Thoracic aorta (tissue), 2 donors: ENCODE results near the gene GOLPH3L. TPM values are rescaled to one million over a fixed set of nuclear protein-coding genes. Genes with fewer than 3 reads are reported as not detected.
A peak's percentile ranks its signal among the peaks of the same experiment; 100 is the strongest.

ENCODE experiments used
- ATAC-seq: fragments of 150-250 bp; one replicate; pipeline ENCODE4 v1.8.0; 2017; ENCODE audit warnings: low read depth; ENCODE audit not compliant: insufficient number of reproducible peaks, low FRiP score
- DNase-seq: peaks from one replicate; pipeline ENCODE4 v3.0.0-alpha.2; 2020; ENCODE audit warnings: low spot score
- H3K27ac ChIP-seq, 2 donors: fragments of 200-600 bp; sonication (generic); 1 replicate in 1 of 2; 2 replicates in 1 of 2; pipeline ENCODE4 v1.5.1; 2016; ENCODE audit warnings: mild to moderate bottlenecking in 2 of 2, moderate library complexity in 2 of 2
- H3K27me3 ChIP-seq: fragments of 200-600 bp; sonication (generic); replicated peaks from 2 replicates; pipeline ENCODE4 v1.6.0; 2016; ENCODE audit warnings: mild to moderate bottlenecking; ENCODE audit not compliant: insufficient read depth
- H3K36me3 ChIP-seq: fragments of 200-600 bp; sonication (generic); one replicate; pipeline ENCODE4 v1.5.1; 2016
- H3K4me1 ChIP-seq, 2 donors: fragments of 200-600 bp; sonication (generic); 1 replicate in 1 of 2; 2 replicates in 1 of 2; pipeline versions ENCODE4 v1.5.1 to v1.6.0; 2016; ENCODE audit warnings: low read depth in 2 of 2, mild to moderate bottlenecking in 1 of 2; ENCODE audit not compliant: control insufficient read depth in 1 of 2
- H3K4me3 ChIP-seq: fragments of 200-600 bp; sonication (generic); 2 replicates; pipeline ENCODE4 v1.5.1; 2016; ENCODE audit warnings: mild to moderate bottlenecking
- H3K9me3 ChIP-seq: fragments of 200-600 bp; sonication (generic); 2 replicates; pipeline ENCODE4 v1.5.1; 2016
- CTCF ChIP-seq: fragments of 200-600 bp; sonication (generic); IDR thresholded peaks from one replicate; pipeline ENCODE4 v1.5.1; 2019; ENCODE audit warnings: antibody characterized with exemption
- total RNA-seq, 2 donors: library from RNA; depleted of rRNA; stranded (reverse); fragments of >200 nt; gene quantifications; one replicate each; pipeline versions ENCODE4 v1.1.0 to v1.2.3, GENCODE V29; 2016

Gene GOLPH3L
- total RNA-seq, 2 donors from 2014 or later, result 13.7 to 15.6 TPM

GRCh38 chr1:150620919-150621318, 76.0 kb downstream of the GOLPH3L start:
- Histone ChIP-seq H3K27ac (peak overlapping the region; percentile 56 to 62), H3K36me3 (peaks cover 32% of the 10 kb centered on the region), H3K27me3 (no peaks in the 10 kb centered on the region), H3K9me3 (no peaks in the 10 kb centered on the region), H3K4me1 (peaks cover 26 to 34% of the 10 kb centered on the region in 2 donors), H3K4me3 (no peak overlapping the region)
- TF ChIP-seq CTCF, result no peak
- ATAC-seq (no peak), DNase-seq (no peak)

- Histone ChIP-seq H3K4me3 (no peak overlapping the region), H3K4me1 (peaks cover 26 to 34% of the 10 kb centered on the region in 2 donors), H3K27ac (peak overlapping the region; percentile 56 to 62), H3K27me3 (no peaks in the 10 kb centered on the region), H3K9me3 (no peaks in the 10 kb centered on the region), H3K36me3 (peaks cover 21% of the 10 kb centered on the region)
- peak; percentile 8 for TF ChIP-seq CTCF
- no peak for ATAC-seq
- no peak for DNase-seq
Observed at GRCh38 chr1:150619576-150620509, 77.1 kb downstream of the GOLPH3L start.

- peak overlapping the region in 1 of 2 donors; percentile 16 for H3K27ac ChIP-seq
- ATAC-seq, result no peak
- H3K4me1 ChIP-seq, result peaks cover 44 to 56% of the 10 kb centered on the region in 2 donors
- TF ChIP-seq CTCF, result no peak
- H3K27me3 ChIP-seq, result no peaks in the 10 kb centered on the region
- no peaks in the 10 kb centered on the region for H3K9me3 ChIP-seq
- DNase-seq, result no peak
- H3K4me3 ChIP-seq, result no peak overlapping the region
- peaks cover 3% of the 10 kb centered on the region for H3K36me3 ChIP-seq
Observed at GRCh38 chr1:150615346-150616201, 81.4 kb downstream of the GOLPH3L start.

GRCh38 chr1:150613061-150613920, 83.7 kb downstream of the GOLPH3L start:
- H3K27me3 ChIP-seq, result no peaks in the 10 kb centered on the region
- no peaks in the 10 kb centered on the region for H3K9me3 ChIP-seq
- ATAC-seq (peak; percentile 82), DNase-seq (peak; percentile 40)
- H3K4me3 ChIP-seq, result peak overlapping the region; percentile 47
- H3K27ac ChIP-seq, result peak overlapping the region; percentile 86 to 95
- H3K36me3 ChIP-seq, result no peaks in the 10 kb centered on the region
- TF ChIP-seq CTCF, result no peak
- peaks cover 45 to 55% of the 10 kb centered on the region in 2 donors for H3K4me1 ChIP-seq
